ENCODE results near the gene EOMES. TPM values are rescaled to one million over a fixed set of nuclear protein-coding genes. Genes with fewer than 3 reads are reported as not detected.

EOMES gene
- total and polyA plus RNA-seq, 12 donors = 0.01 to 0.76 (median 0.17) TPM; not detected in 3

- no peak for DNase-seq
- H3K4me3 ChIP-seq = no peak overlapping the region
- H3K27me3 ChIP-seq = no peaks in the 10 kb centered on the region
- H3K9me3 ChIP-seq = no peaks in the 10 kb centered on the region
- intact Hi-C loops (cut with DNase I) = loop anchor here in 5 of 10 donors (5.0 to 10.0 kb wide), 5 partner anchors 113 to 543 kb away; partner anchors contain the start of gene SLC4A7 (in 1 of the 5)
- ATAC-seq = peak; percentile 43 to 89 (median 68)
- 76 to 90% methylated on average over 3 of the region's 3 CpGs for WGBS, 2 donors
- H3K4me1 ChIP-seq = peaks cover 0 to 13% (median 10%) of the 10 kb centered on the region in 9 donors
- TF ChIP-seq CTCF (IDR thresholded peaks at IDR 0.05) = no peak
- no peaks in the 10 kb centered on the region for H3K36me3 ChIP-seq
- H3K27ac ChIP-seq = peak overlapping the region in 1 of 10 donors; percentile 34
These were observed 44.6 kb downstream of the EOMES start for GRCh38 chr3:27677565-27677964.

GRCh38 chr3:27675287-27675686, 46.8 kb downstream of the EOMES start:
- no peak overlapping the region for H3K4me3 ChIP-seq
- H3K4me1 ChIP-seq = peaks cover 0 to 6% (median 0%) of the 10 kb centered on the region in 9 donors
- H3K36me3 ChIP-seq = no peaks in the 10 kb centered on the region
- ATAC-seq = peak in 1 of 8 donors; percentile 26
- 28 to 48% methylated on average over 3 of the region's 3 CpGs for WGBS, 2 donors
- TF ChIP-seq CTCF (IDR thresholded peaks at IDR 0.05) = no peak
- intact Hi-C loops (cut with DNase I) = loop anchor here in 5 of 10 donors (5.0 to 10.0 kb wide), 5 partner anchors 110 to 540 kb away; partner anchors contain the start of gene SLC4A7 (in 1 of the 5)
- DNase-seq = no peak
- no peak overlapping the region for H3K27ac ChIP-seq
- no peaks in the 10 kb centered on the region for H3K27me3 ChIP-seq
- H3K9me3 ChIP-seq = no peaks in the 10 kb centered on the region

- Histone ChIP-seq H3K9me3 (no peaks in the 10 kb centered on the region), H3K4me3 (no peak overlapping the region), H3K4me1 (peaks cover 0 to 6% (median 0%) of the 10 kb centered on the region in 9 donors), H3K27ac (no peak overlapping the region), H3K36me3 (no peaks in the 10 kb centered on the region), H3K27me3 (no peaks in the 10 kb centered on the region)
- DNase-seq (no peak), ATAC-seq (no peak)
- no peak for TF ChIP-seq CTCF (IDR thresholded peaks at IDR 0.05)
- 64 to 84% methylated on average over 2 of the region's 2 CpGs for WGBS, 2 donors
- intact Hi-C loops (cut with DNase I) = loop anchor here in 4 of 10 donors (10.0 kb wide), 4 partner anchors 109 to 539 kb away; partner anchors contain the start of gene SLC4A7 (in 1 of the 4)
These were observed 48.4 kb downstream of the EOMES start for GRCh38 chr3:27673701-27674100.

GRCh38 chr3:27671101-27671500, 51.0 kb downstream of the EOMES start:
- Histone ChIP-seq H3K9me3 (no peaks in the 10 kb centered on the region), H3K27me3 (no peaks in the 10 kb centered on the region), H3K4me1 (peaks cover 0 to 26% (median 0%) of the 10 kb centered on the region in 9 donors), H3K4me3 (no peak overlapping the region), H3K27ac (no peak overlapping the region), H3K36me3 (no peaks in the 10 kb centered on the region)
- ATAC-seq = no peak
- TF ChIP-seq CTCF (IDR thresholded peaks at IDR 0.05) = no peak
- DNase-seq = no peak
- WGBS, 2 donors = 86 to 90% methylated on average over 6 of the region's 6 CpGs
- intact Hi-C loops (cut with DNase I) = loop anchor here in 4 of 10 donors (10.0 kb wide), 4 partner anchors 106 to 536 kb away; partner anchors contain the start of gene SLC4A7 (in 1 of the 4)

Measured in heart right ventricle (tissue), 16 donors.